ENCODE measurements around the gene ATRNL1. TPM values are rescaled to one million over a fixed set of nuclear protein-coding genes. Genes with fewer than 3 reads are reported as not detected.

The ATRNL1 gene
- total RNA-seq, 1 donor from 2014 or later = 24.2 TPM

- no peaks in the 10 kb centered on the region for H3K9me3 Mint-ChIP-seq (ENCODE audit: low read depth)
- H3K4me3 Mint-ChIP-seq (ENCODE audit: low read depth) = no peak overlapping the region
- H3K4me1 Mint-ChIP-seq (ENCODE audit: low read depth) = no peaks in the 10 kb centered on the region
- H3K27ac Mint-ChIP-seq = no peak overlapping the region
- no peaks in the 10 kb centered on the region for H3K27me3 Mint-ChIP-seq
- H3K36me3 Mint-ChIP-seq (ENCODE audit: insufficient read depth) = no peaks in the 10 kb centered on the region
- no peak for TF ChIP-seq CTCF (IDR thresholded peaks at IDR 0.05; ENCODE audit: unreplicated experiment)
- no peak for DNase-seq (ENCODE audit: low spot score, unreplicated experiment)
Measured at GRCh38 chr10:115628616-115629015, 535.5 kb downstream of the ATRNL1 start.

- H3K36me3 Mint-ChIP-seq (ENCODE audit: insufficient read depth) = no peaks in the 10 kb centered on the region
- no peaks in the 10 kb centered on the region for H3K27me3 Mint-ChIP-seq
- H3K4me3 Mint-ChIP-seq (ENCODE audit: low read depth) = no peak overlapping the region
- no peak for DNase-seq (ENCODE audit: low spot score, unreplicated experiment)
- no peak overlapping the region for H3K27ac Mint-ChIP-seq
- no peak for TF ChIP-seq CTCF (IDR thresholded peaks at IDR 0.05; ENCODE audit: unreplicated experiment)
- H3K9me3 Mint-ChIP-seq (ENCODE audit: low read depth) = no peaks in the 10 kb centered on the region
- no peaks in the 10 kb centered on the region for H3K4me1 Mint-ChIP-seq (ENCODE audit: low read depth)
Measured at GRCh38 chr10:115638246-115638645, 545.1 kb downstream of the ATRNL1 start.

GRCh38 chr10:115649217-115649616 is 556.1 kb downstream of the ATRNL1 start:
- no peak overlapping the region for H3K27ac Mint-ChIP-seq
- no peak for DNase-seq (ENCODE audit: low spot score, unreplicated experiment)
- H3K4me1 Mint-ChIP-seq (ENCODE audit: low read depth) = peaks cover 7% of the 10 kb centered on the region
- no peak for TF ChIP-seq CTCF (IDR thresholded peaks at IDR 0.05; ENCODE audit: unreplicated experiment)
- no peaks in the 10 kb centered on the region for H3K36me3 Mint-ChIP-seq (ENCODE audit: insufficient read depth)
- H3K4me3 Mint-ChIP-seq (ENCODE audit: low read depth) = no peak overlapping the region
- no peaks in the 10 kb centered on the region for H3K27me3 Mint-ChIP-seq
- H3K9me3 Mint-ChIP-seq (ENCODE audit: low read depth) = no peaks in the 10 kb centered on the region

GRCh38 chr10:115653473-115653872 is 560.3 kb downstream of the ATRNL1 start:
- no peak overlapping the region for H3K27ac Mint-ChIP-seq
- H3K4me1 Mint-ChIP-seq (ENCODE audit: low read depth) = peaks cover 7% of the 10 kb centered on the region

GRCh38 chr10:115654961-115655360 is 561.8 kb downstream of the ATRNL1 start:
- Mint-ChIP-seq H3K36me3 (ENCODE audit: insufficient read depth) (no peaks in the 10 kb centered on the region), H3K27ac (no peak overlapping the region), H3K4me1 (ENCODE audit: low read depth) (peaks cover 7% of the 10 kb centered on the region), H3K4me3 (ENCODE audit: low read depth) (no peak overlapping the region), H3K9me3 (ENCODE audit: low read depth) (peaks cover 3% of the 10 kb centered on the region), H3K27me3 (no peaks in the 10 kb centered on the region)
- DNase-seq (ENCODE audit: low spot score, unreplicated experiment) = no peak
- no peak for TF ChIP-seq CTCF (IDR thresholded peaks at IDR 0.05; ENCODE audit: unreplicated experiment)

More at GRCh38 chr10:115653473-115653872, 560.3 kb downstream of the ATRNL1 start:
- no peak for DNase-seq (ENCODE audit: low spot score, unreplicated experiment)
- Mint-ChIP-seq H3K36me3 (ENCODE audit: insufficient read depth) (no peaks in the 10 kb centered on the region), H3K27me3 (no peaks in the 10 kb centered on the region), H3K9me3 (ENCODE audit: low read depth) (peaks cover 3% of the 10 kb centered on the region), H3K4me3 (ENCODE audit: low read depth) (no peak overlapping the region)
- TF ChIP-seq CTCF (IDR thresholded peaks at IDR 0.05; ENCODE audit: unreplicated experiment) = no peak
